HG03558 (cell line): Measurements from ENCODE around the gene MOK.
A peak's percentile ranks its signal among the peaks of the same experiment; 100 is the strongest.
"Not testable (repeated sequence)": the region's sequence is repeated elsewhere in the genome, so short reads cannot be mapped to it uniquely, and the experiment has no call there.

Source experiments
- ATAC-seq: cut with Tn5 transposase; IDR thresholded peaks from one replicate; pipeline ENCODE4 v1.9.1; 2021; ENCODE audit warnings: moderate number of reproducible peaks; ENCODE audit not compliant: unreplicated experiment; ENCODE audit errors: extremely low read depth

MOK gene

GRCh38 chr14:102323102-102323501 is 18.1 kb upstream of the MOK start:
- no peak for ATAC-seq

GRCh38 chr14:102321456-102322422 is 16.8 kb upstream of the MOK start:
- ATAC-seq, result no peak

- ATAC-seq, result no peak
Observed at GRCh38 chr14:102320671-102321455, 15.9 kb upstream of the MOK start.

GRCh38 chr14:102320033-102320660 is 15.2 kb upstream of the MOK start:
- ATAC-seq, result no peak

GRCh38 chr14:102319351-102320032 is 14.5 kb upstream of the MOK start, which contains the start of gene ZNF839:
TSS of gene ZNF839 (plus strand) at chr14:102319746. CDS start at chr14:102319766, 20 bp downstream.
- peak; percentile 38 for ATAC-seq

GRCh38 chr14:102318781-102319276 is 13.9 kb upstream of the MOK start:
- ATAC-seq, result no peak

GRCh38 chr14:102317564-102318248 is 12.7 kb upstream of the MOK start:
- no peak for ATAC-seq

- peak; percentile 29 for ATAC-seq
Observed at GRCh38 chr14:102316743-102317563, 12.0 kb upstream of the MOK start.

GRCh38 chr14:102316338-102316742 is 11.4 kb upstream of the MOK start:
- no peak for ATAC-seq

- no peak for ATAC-seq
Observed at GRCh38 chr14:102315121-102315520, 10.2 kb upstream of the MOK start.

- ATAC-seq, result no peak
Observed at GRCh38 chr14:102314242-102315011, 9.5 kb upstream of the MOK start.

- no peak for ATAC-seq
Observed at GRCh38 chr14:102303664-102304063, 1.3 kb downstream of the MOK start.

GRCh38 chr14:102298303-102299070 is 6.5 kb downstream of the MOK start:
- ATAC-seq, result not testable (repeated sequence)

GRCh38 chr14:102297436-102298170 is 7.4 kb downstream of the MOK start:
- ATAC-seq, result no peak

- ATAC-seq, result no peak
Observed at GRCh38 chr14:102295270-102295669, 9.7 kb downstream of the MOK start.

GRCh38 chr14:102293781-102294180 is 11.2 kb downstream of the MOK start:
- no peak for ATAC-seq
